ENCODE data around the gene B3GNT3.
A peak's percentile ranks its signal among the peaks of the same experiment; 100 is the strongest.

B3GNT3 gene, protein sequence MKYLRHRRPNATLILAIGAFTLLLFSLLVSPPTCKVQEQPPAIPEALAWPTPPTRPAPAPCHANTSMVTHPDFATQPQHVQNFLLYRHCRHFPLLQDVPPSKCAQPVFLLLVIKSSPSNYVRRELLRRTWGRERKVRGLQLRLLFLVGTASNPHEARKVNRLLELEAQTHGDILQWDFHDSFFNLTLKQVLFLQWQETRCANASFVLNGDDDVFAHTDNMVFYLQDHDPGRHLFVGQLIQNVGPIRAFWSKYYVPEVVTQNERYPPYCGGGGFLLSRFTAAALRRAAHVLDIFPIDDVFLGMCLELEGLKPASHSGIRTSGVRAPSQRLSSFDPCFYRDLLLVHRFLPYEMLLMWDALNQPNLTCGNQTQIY

GRCh38 chr19:17794731-17795494 is at the start of gene B3GNT3:
Gene B3GNT3 (plus strand): TSS chr19:17795138. CDS start chr19:17807808, 12,670 bp downstream.
- DNase-seq, result no peak

- peak; percentile 92 for DNase-seq
These were observed 47.5 kb upstream of the B3GNT3 start for GRCh38 chr19:17747205-17748098.

DNA sequence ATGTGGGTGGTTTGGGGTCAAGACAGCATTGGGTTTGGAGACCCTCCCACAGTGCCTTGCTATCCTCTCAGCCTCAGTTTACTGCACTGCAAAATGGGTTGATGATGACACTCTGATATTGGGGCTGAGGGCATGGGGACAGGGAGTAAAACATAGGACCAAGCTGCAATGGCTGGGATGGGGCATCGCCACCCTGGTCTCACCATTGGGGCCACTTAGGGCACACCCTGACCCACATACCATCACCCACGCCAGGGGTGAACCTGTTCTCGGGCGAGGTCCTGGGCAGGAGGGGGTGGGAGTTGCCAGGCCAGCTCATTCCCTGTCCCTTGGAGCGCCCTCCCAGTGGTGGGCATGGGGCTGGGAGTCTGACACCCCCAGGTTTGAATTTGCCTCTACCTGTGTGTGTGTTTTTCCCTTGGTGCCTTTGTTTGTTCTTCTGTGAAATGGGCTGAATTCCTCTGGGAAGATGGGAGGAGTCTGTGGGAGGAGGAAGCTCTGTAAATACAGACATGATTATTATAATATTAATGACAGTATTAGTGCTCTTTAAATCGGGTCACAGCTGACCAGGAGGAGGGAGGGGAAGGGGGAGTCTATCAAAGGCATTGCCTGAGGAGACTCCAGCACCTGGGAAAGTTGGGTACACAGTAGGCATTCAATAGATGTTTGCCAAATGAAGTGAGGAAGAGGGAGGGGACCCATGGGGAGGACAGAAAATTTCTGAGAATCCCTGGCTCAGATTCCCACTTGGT is 45.9 kb upstream of the B3GNT3 start:
- no peak for DNase-seq

- DNase-seq, result no peak
These were observed 45.0 kb upstream of the B3GNT3 start for GRCh38 chr19:17749912-17750317.

GRCh38 chr19:17751103-17751911 is 43.6 kb upstream of the B3GNT3 start, which contains the start of gene FCHO1:
Gene FCHO1 (plus strand): TSS chr19:17751477. CDS start chr19:17755165, 3,688 bp downstream.
- no peak for DNase-seq

DNA sequence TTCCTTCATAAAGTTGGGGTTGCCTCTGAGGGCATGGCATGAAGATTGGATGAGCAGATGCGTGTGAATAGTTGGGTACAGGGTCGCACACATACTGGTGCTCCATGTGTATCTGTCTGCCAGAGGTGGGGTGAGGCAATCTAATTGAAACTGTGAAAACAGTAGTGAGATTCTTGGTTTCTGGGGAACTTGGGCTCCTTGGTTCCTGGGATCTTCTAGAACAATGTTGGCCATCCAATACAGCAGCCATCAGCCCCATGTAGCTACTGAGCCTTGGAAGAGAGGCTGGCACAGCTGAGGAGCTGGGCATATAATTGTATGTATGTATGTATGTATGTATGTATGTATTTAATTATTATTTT is 43.0 kb upstream of the B3GNT3 start:
- no peak for DNase-seq

- no peak for DNase-seq
These were observed 41.9 kb upstream of the B3GNT3 start for GRCh38 chr19:17752865-17753639.

DNA sequence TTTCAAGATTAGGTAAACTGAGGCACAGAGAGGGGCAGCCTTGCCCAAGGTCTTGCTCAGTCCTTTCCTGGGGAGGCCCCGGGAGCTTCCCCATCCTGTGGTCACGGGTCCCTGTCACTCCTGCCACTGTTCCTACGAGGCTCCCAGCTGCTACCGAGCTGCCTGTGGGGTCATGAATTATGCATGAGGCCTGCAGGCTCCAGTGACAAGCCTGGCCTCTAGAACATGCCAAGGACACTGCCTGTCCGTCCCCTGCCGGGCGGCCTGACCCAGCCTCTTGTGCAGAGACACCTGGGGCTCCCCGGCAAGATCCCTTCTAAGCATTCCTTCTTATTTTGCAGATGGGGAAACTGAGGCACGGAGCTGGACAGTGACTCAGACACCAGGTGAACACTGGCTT is 41.0 kb upstream of the B3GNT3 start:
- no peak for DNase-seq

DNA sequence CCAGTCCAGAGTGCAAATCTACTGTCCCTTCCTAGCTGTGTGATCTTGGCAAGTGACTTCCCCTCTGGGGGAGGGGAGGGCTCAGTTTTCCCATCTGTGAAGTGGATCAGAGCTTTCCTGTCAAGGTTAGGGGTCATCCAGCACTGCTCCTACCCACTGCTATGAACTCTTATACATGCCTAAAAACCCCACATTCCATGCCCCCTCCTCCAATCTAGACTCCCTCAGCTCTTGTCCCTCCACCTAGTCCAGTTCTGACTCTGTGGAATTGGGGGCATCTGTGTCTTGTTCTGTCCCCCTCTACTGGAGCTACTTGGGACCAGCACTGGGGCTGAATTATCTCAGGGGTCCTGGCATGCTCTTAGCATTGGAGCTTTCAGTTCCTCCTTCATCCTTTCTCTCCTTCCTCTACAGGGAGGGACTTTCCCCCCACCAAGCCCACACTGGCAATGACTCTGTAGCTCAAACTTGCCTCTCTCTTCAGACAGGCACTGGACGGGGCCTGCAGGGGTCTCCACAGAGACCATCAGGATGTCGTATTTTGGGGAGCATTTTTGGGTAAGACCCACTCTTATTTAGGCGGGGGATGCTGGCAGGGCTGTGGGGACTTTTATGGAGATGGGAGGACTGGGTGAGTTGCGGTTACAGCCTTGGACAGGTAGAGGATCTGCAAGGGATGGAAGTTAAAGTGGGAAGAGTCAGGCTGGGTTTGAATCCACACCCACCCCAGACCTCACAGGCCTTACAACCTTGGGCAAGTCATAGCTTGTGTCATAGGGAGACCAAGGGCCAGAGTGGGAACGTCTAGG is 40.1 kb upstream of the B3GNT3 start:
- DNase-seq, result no peak

- no peak for DNase-seq
These were observed 39.5 kb upstream of the B3GNT3 start for GRCh38 chr19:17755443-17755890.

DNA sequence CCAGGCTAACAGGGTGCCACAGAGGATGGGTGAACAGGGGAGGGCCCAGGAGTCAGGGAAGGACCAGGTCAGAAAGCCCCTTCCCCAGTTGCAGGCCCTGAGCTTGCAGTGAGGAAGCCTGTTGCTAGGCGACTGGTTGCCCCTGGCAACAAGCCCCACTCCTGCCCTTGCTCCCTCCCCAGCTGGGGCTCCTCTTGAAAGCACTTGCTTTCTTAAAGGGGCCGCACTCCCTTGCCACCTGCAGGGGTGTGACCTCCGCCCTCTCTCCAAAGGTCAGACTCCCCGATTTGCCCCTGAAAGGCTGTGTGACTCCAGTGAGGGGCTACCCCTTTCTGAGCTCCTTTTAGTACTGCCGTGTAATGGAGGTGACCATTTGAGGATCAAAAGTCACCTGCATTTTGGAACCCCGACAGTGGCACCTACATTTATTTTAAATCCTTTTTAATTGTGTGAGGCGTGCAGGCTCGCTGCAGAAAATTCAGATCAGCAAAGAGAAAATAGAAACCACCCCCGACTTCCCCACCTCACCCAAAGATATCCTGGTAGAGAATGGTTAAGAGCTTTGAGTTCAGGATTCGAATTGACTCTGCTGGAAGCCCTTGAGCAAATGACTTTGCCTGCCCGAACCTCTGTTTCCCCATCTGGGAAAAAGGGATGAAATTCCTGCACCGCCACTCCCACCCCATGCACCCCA is 38.8 kb upstream of the B3GNT3 start:
- DNase-seq, result peak; percentile 37

DNA sequence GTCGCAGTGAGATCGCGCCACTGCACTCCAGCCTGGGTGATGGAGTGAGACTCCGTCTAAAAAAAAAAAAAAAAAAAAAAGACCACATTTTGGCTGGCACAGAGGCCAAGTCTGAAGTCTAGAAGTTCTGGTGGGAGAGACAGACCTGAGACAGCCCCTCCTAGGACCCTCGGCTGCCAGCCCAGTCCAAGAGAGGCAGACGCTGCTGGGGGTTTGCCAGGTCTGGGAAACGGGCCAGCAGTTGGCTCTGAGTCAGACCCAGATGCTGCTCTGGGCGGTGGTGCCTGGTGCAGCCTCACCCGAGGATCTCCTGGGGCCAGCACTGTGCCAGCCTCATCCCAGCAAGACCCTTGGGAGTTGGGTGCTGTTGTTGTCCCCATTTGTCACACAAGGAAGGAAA is 37.8 kb upstream of the B3GNT3 start:
- DNase-seq, result peak; percentile 48

DNA sequence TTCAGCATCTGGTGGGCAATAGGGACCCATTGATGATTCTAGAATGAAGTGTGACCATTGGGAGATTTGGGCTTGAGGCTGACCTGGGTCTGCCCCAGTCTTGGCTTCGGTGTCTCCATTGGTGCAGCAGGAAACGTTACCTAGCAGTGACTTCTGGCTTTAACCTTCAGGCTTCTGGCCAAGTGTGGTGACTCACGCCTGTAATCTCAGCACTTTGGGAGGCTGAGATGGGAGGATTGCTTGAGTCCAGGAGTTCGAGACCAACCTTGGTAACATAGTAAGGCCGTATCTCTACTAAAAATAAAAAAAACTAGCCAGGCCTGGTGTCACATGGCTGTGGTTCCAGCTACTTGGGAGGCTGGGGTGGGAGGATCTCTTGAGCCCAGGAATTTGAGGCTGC is 36.4 kb upstream of the B3GNT3 start:
- no peak for DNase-seq

DNA sequence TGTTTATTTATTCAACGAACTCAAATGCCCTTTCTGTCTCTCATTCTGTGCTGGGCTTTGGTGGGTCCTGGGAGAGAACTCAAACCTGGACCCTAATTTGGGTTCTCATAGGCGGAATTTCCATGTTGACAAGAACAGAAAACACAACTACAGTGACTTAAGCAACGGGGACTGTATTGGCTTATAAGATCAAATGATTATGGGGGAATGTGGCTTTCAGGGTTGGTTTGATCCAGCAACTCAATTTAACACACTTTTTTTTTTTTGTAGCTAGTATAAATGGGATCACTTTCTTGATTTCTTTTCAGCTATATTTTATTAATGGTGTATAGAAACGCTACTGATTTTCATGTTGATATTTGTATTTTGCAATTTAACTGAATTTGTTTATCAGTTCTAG is 33.8 kb upstream of the B3GNT3 start:
- DNase-seq, result no peak

DNA sequence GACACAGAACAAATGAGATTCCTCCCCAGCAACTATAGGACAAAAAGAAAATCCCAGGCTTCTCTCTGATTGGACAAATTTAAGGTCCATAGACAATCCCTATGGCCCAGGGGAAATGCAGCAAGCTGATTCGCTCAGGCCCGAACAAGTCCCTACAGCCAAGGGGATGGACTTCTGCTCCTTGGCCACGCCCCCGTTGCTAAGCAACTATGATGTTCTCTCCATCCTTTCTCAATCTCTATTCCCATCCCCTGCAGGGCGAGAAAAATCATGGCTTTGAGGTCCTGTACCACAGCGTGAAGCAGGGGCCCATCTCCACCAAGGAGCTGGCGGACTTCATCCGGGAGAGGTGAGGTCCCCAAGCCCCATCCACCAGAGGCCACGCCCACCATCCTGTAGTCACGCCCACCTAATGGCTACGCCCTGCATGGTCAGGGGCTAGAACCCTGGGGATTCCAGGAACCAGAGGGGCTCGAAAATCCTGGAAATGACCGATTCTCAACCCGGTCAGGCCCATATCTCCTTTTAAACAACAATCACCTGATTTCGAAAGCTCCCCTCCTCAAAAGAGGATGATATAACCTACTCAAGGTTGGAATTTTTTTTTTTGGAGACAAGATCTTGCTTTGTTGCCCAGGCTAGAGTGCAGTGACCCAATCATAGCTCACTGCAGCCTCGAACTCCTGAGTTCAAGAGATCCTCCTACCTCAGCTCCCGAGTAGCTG is 32.3 kb upstream of the B3GNT3 start:
- peak; percentile 55 for DNase-seq

- DNase-seq, result no peak
These were observed 30.6 kb upstream of the B3GNT3 start for GRCh38 chr19:17764348-17764747.

GRCh38 chr19:17765069-17765618 is 29.8 kb upstream of the B3GNT3 start:
- no peak for DNase-seq

DNA sequence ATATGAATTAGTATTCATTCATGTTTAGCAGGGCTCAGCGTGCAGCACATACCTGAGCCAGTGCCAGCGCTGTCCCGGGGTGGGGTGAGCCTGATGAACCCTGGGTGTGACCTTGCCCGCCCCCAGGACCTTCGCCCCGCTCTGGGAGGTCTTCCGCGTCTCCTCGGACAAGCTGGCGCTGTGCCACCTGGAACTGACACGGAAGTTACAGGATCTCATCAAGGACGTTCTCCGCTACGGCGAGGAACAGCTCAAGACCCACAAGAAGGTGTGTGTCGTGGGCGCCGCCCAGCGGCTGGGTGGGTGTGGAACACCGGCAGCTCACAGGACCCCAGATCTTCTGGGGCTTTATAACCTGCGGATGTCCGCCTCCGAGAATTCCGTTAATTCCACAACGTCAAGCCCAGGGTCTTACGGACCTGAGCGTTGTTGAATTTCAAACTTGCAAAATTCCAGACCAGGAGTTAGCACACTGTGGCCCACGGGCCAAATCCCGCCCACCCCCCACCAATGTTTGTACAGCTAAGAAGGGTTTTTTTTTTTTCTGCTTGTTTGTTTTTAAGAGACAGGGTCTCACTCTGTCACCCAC is 28.3 kb upstream of the B3GNT3 start:
- DNase-seq, result peak; percentile 70
